ENCODE measurements around the gene UNC5CL.

GRCh38 chr6:41038205-41038604, 816 bp downstream of the UNC5CL start:
- TF ChIP-seq POLR2AphosphoS5 (IDR thresholded peaks at IDR 0.05) (no peak), CTCF (IDR thresholded peaks at IDR 0.05) (no peak), POLR2A (IDR thresholded peaks at IDR 0.05) (no peak), EP300 (IDR thresholded peaks at IDR 0.05) (no peak)
